ENCODE results near the gene SLC17A2. TPM values are rescaled to one million over a fixed set of nuclear protein-coding genes. Genes with fewer than 3 reads are reported as not detected.

SLC17A2 gene
- total RNA-seq, 1 donor from 2014 or later, result not detected

- DNase-seq, result no peak
Observed at GRCh38 chr6:25918083-25918683, 12.3 kb downstream of the SLC17A2 start.

- no peak for DNase-seq
Observed at GRCh38 chr6:25916789-25917490, 13.6 kb downstream of the SLC17A2 start.

GRCh38 chr6:25916330-25916729 lies 14.2 kb downstream of the SLC17A2 start:
- no peak for DNase-seq

GRCh38 chr6:25913741-25914140 lies 16.8 kb downstream of the SLC17A2 start:
- DNase-seq, result no peak

GRCh38 chr6:25911351-25911750 lies 19.1 kb downstream of the SLC17A2 start:
- DNase-seq, result no peak

- no peak for DNase-seq
Observed at GRCh38 chr6:25907475-25908014, 22.9 kb downstream of the SLC17A2 start.

GRCh38 chr6:25903467-25904099 lies 26.9 kb downstream of the SLC17A2 start:
- no peak for DNase-seq

- no peak for DNase-seq
Observed at GRCh38 chr6:25902071-25902470, 28.4 kb downstream of the SLC17A2 start.

- DNase-seq, result no peak
Observed at GRCh38 chr6:25900843-25901242, 29.6 kb downstream of the SLC17A2 start.

- DNase-seq, result no peak
Observed at GRCh38 chr6:25899580-25900408, 30.7 kb downstream of the SLC17A2 start.

GRCh38 chr6:25899123-25899522 lies 31.4 kb downstream of the SLC17A2 start:
- no peak for DNase-seq

- no peak for DNase-seq
Observed at GRCh38 chr6:25898289-25898977, 32.1 kb downstream of the SLC17A2 start.

GRCh38 chr6:25896252-25896651 lies 34.2 kb downstream of the SLC17A2 start:
- no peak for DNase-seq

GRCh38 chr6:25895771-25896170 lies 34.7 kb downstream of the SLC17A2 start:
- DNase-seq, result no peak

GRCh38 chr6:25893778-25894177 lies 36.7 kb downstream of the SLC17A2 start:
- DNase-seq, result no peak

GRCh38 chr6:25892877-25893276 lies 37.6 kb downstream of the SLC17A2 start:
- DNase-seq, result no peak

- no peak for DNase-seq
Observed at GRCh38 chr6:25889877-25890853, 40.3 kb downstream of the SLC17A2 start.

GRCh38 chr6:25888626-25889025 lies 41.9 kb downstream of the SLC17A2 start:
- DNase-seq, result no peak

GRCh38 chr6:25886066-25886465 lies 44.4 kb downstream of the SLC17A2 start:
- DNase-seq, result no peak

- no peak for DNase-seq
Observed at GRCh38 chr6:25883991-25884390, 46.5 kb downstream of the SLC17A2 start.

- DNase-seq, result no peak
Observed at GRCh38 chr6:25883536-25883935, 47.0 kb downstream of the SLC17A2 start.
